ENCODE results near the gene GEMIN2.

- TF ChIP-seq POLR2A (IDR thresholded peaks at IDR 0.05; ENCODE audit: low read depth, low read length) = no peak
- no peak for TF ChIP-seq CTCF (IDR thresholded peaks at IDR 0.05; ENCODE audit: extremely low read depth in 1 of 2, insufficient read depth in 1 of 2, low read depth in 1 of 2, low read length in 2 of 2)
- no peak for TF ChIP-seq JUN (IDR thresholded peaks at IDR 0.05; ENCODE audit: borderline replicate concordance, insufficient read depth, insufficient read length, low read depth)
- no peak for TF ChIP-seq MYC (IDR thresholded peaks at IDR 0.05; ENCODE audit: low read depth, low read length)
- TF ChIP-seq MAX (IDR thresholded peaks at IDR 0.05; ENCODE audit: insufficient read depth, insufficient read length) = no peak
- no peak for TF ChIP-seq EZH2 (IDR thresholded peaks at IDR 0.05; ENCODE audit: borderline replicate concordance, low read depth, low read length, severe bottlenecking)
- no peak for TF ChIP-seq GATA2 (IDR thresholded peaks at IDR 0.05; ENCODE audit: insufficient read depth, insufficient read length, low read depth, low read length)
- TF ChIP-seq FOS (IDR thresholded peaks at IDR 0.05; ENCODE audit: borderline replicate concordance, insufficient read depth, low read length) = no peak
- TF ChIP-seq POLR2AphosphoS5 (IDR thresholded peaks at IDR 0.05; ENCODE audit: insufficient read depth, low read depth, low read length) = no peak
Observed at GRCh38 chr14:39140170-39140569, 26.0 kb downstream of the GEMIN2 start.

All from endothelial cell of umbilical vein (primary cell).